Mammary epithelial cell (primary cell): Measurements from ENCODE around the gene ACYP2.

Experiments
- EZH2 ChIP-seq: IDR thresholded peaks from 2 replicates; pipeline ENCODE4 v1.6.1; 2012; ENCODE audit warnings: low read length, inconsistent platforms, borderline replicate concordance
- TF ChIP-seq, protein P1 (sequence below), 2 donors: IDR thresholded peaks in 1 of 2; conservative IDR thresholded peaks in 1 of 2; 2 replicates each; pipeline ENCODE4 v1.5.1; 2011 to 2012; ENCODE audit warnings: inconsistent platforms in 2 of 2, low read length in 2 of 2, mild to moderate bottlenecking in 2 of 2, control low read depth in 1 of 2, low read depth in 1 of 2; ENCODE audit not compliant: insufficient read depth in 1 of 2; ENCODE audit errors: extremely low read depth in 1 of 2

DNA sequence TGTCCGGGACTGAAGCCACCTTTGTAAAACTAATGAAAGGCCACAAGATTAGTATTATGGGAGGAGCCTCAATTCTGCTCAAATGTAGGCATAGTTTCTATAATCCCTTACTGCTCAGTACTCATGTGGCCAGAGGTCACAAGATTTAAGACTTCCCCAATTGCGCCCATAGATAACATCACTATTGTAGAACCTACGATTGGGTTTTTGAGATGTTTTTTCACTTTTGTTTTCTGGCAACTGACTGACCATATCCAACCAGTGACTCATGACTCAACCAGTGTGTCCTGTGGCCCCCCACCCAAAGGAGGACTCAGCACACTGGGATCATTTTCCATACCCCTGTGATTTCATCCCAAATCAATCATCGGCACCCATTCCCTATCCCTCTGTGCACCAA lies 155.8 kb downstream of the ACYP2 start:
- TF ChIP-seq, protein P1, sequence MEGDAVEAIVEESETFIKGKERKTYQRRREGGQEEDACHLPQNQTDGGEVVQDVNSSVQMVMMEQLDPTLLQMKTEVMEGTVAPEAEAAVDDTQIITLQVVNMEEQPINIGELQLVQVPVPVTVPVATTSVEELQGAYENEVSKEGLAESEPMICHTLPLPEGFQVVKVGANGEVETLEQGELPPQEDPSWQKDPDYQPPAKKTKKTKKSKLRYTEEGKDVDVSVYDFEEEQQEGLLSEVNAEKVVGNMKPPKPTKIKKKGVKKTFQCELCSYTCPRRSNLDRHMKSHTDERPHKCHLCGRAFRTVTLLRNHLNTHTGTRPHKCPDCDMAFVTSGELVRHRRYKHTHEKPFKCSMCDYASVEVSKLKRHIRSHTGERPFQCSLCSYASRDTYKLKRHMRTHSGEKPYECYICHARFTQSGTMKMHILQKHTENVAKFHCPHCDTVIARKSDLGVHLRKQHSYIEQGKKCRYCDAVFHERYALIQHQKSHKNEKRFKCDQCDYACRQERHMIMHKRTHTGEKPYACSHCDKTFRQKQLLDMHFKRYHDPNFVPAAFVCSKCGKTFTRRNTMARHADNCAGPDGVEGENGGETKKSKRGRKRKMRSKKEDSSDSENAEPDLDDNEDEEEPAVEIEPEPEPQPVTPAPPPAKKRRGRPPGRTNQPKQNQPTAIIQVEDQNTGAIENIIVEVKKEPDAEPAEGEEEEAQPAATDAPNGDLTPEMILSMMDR (conservative IDR thresholded peaks at IDR 0.05 in 1 of 2, IDR thresholded peaks at IDR 0.05 in 1 of 2; ENCODE audit: extremely low read depth in 1 of 2, insufficient read depth in 1 of 2, low read depth in 1 of 2, low read length in 2 of 2), result no peak
- TF ChIP-seq EZH2, result no peak
